Right ventricle myocardium inferior (tissue), 1 donor: Measurements from ENCODE around the gene PLCD1. TPM values are rescaled to one million over a fixed set of nuclear protein-coding genes. Genes with fewer than 3 reads are reported as not detected.
"Not testable (repeated sequence)": the region's sequence is repeated elsewhere in the genome, so short reads cannot be mapped to it uniquely, and the experiment has no call there.

Experiments used
- ATAC-seq: fragments of 200-7000 bp; cut with Tn5 transposase; one replicate; pipeline ENCODE4 v1.9.1; 2020; ENCODE audit warnings: mild to moderate bottlenecking, moderate library complexity
- DNase-seq: peaks from one replicate; pipeline ENCODE4 v3.0.0; 2021; ENCODE audit errors: missing footprints
- intact Hi-C: fragments of 100-400 bp; cut with DNase I; formaldehyde crosslinking; loops from one replicate; pipeline ENCODE4 v1.11.0; 2022
- total RNA-seq: library from RNA; stranded (reverse); fragmentation: NEBNext Ultra II Directional; extraction: Animal tissue kit (Norgen Biotek cat#: 25700); gene quantifications from one replicate; pipeline ENCODE4 v1.2.1, GENCODE V29; 2021
- donor health status: DM: no; HTN: yes; CAD: no; lungs with severe emphysema.

The PLCD1 gene
- total RNA-seq, 1 donor from 2014 or later, result 10.7 TPM

- ATAC-seq (no peak), DNase-seq (no peak)
- intact Hi-C loops, result no loop called here
Measured at GRCh38 chr3:37993067-37993455, 36.4 kb downstream of the PLCD1 start.

GRCh38 chr3:37992271-37993066 is 37.0 kb downstream of the PLCD1 start:
- DNase-seq, result no peak

GRCh38 chr3:37991823-37992222 is 37.6 kb downstream of the PLCD1 start:
- intact Hi-C loops, result no loop called here
- ATAC-seq (no peak), DNase-seq (no peak)

More at GRCh38 chr3:37992271-37993066, 37.0 kb downstream of the PLCD1 start:
- no peak for ATAC-seq
- intact Hi-C loops, result no loop called here

- no peak for DNase-seq
- ATAC-seq, result no peak
- intact Hi-C loops, result no loop called here
Measured at GRCh38 chr3:37991109-37991508, 38.3 kb downstream of the PLCD1 start.

GRCh38 chr3:37990527-37990926 is 38.9 kb downstream of the PLCD1 start, which contains the start of gene VILL:
VILL (plus strand) TSS chr3:37990786; CDS start chr3:37993673, 2,887 bp downstream.
- no peak for DNase-seq
- no peak for ATAC-seq
- intact Hi-C loops, result no loop called here

GRCh38 chr3:37989821-37990480 is 39.5 kb downstream of the PLCD1 start:
- DNase-seq (no peak), ATAC-seq (no peak)
- intact Hi-C loops, result no loop called here

- no peak for ATAC-seq
- intact Hi-C loops, result no loop called here
- DNase-seq, result no peak
Measured at GRCh38 chr3:37988931-37989525, 40.4 kb downstream of the PLCD1 start.

GRCh38 chr3:37988376-37988775 is 41.1 kb downstream of the PLCD1 start:
- DNase-seq, ATAC-seq, intact Hi-C loops: not testable (repeated sequence)

- no peak for ATAC-seq
- intact Hi-C loops, result no loop called here
- DNase-seq, result no peak
Measured at GRCh38 chr3:37987751-37988179, 41.7 kb downstream of the PLCD1 start.

GRCh38 chr3:37987315-37987697 is 42.1 kb downstream of the PLCD1 start:
- DNase-seq (no peak), ATAC-seq (no peak)
- intact Hi-C loops, result no loop called here

GRCh38 chr3:37986479-37987314 is 42.7 kb downstream of the PLCD1 start:
- no peak for DNase-seq

GRCh38 chr3:37985637-37986320 is 43.7 kb downstream of the PLCD1 start:
- DNase-seq, result no peak
- ATAC-seq, result peak; percentile 72
- intact Hi-C loops, result no loop called here

More at GRCh38 chr3:37986479-37987314, 42.7 kb downstream of the PLCD1 start:
- intact Hi-C loops, result no loop called here
- ATAC-seq, result peak; percentile 14

- ATAC-seq (no peak), DNase-seq (no peak)
- intact Hi-C loops, result no loop called here
Measured at GRCh38 chr3:37984596-37984995, 44.8 kb downstream of the PLCD1 start.

GRCh38 chr3:37984051-37984450 is 45.4 kb downstream of the PLCD1 start:
- DNase-seq, result no peak
- ATAC-seq, result no peak
- intact Hi-C loops, result no loop called here

- intact Hi-C loops, result no loop called here
- ATAC-seq, result no peak
- no peak for DNase-seq
Measured at GRCh38 chr3:37982331-37982730, 47.1 kb downstream of the PLCD1 start.

- intact Hi-C loops, result no loop called here
- ATAC-seq (no peak), DNase-seq (no peak)
Measured at GRCh38 chr3:37981348-37981664, 48.1 kb downstream of the PLCD1 start.

- intact Hi-C loops, result no loop called here
- ATAC-seq (no peak), DNase-seq (no peak)
Measured at GRCh38 chr3:37980462-37981347, 48.7 kb downstream of the PLCD1 start.
